HEK293T (cell line): Measurements from ENCODE around the gene SCMH1.

ENCODE experiments used
- BHLHE40 ChIP-seq: fragments of 450-650 bp; IDR thresholded peaks from 2 replicates; pipeline ENCODE4 v1.6.1; 2016; ENCODE audit warnings: mild to moderate bottlenecking, moderate library complexity, borderline replicate concordance
- CTBP1 ChIP-seq: fragments of 450-650 bp; IDR thresholded peaks from 2 replicates; pipeline ENCODE4 v1.6.1; 2016; ENCODE audit warnings: borderline replicate concordance
- FOXM1 ChIP-seq: fragments of 450-650 bp; IDR thresholded peaks from 2 replicates; pipeline ENCODE4 v1.6.1; 2017; ENCODE audit warnings: mild to moderate bottlenecking, borderline replicate concordance
- HDGF ChIP-seq: fragments of 450-650 bp; IDR thresholded peaks from 2 replicates; pipeline ENCODE4 v1.6.1; 2017; ENCODE audit warnings: antibody characterized with exemption, borderline replicate concordance
- SUZ12 ChIP-seq: fragments of 450-650 bp; IDR thresholded peaks from 2 replicates; pipeline ENCODE4 v1.6.1; 2016; ENCODE audit warnings: mild to moderate bottlenecking

GRCh38 chr1:41110736-41111135, 131.4 kb downstream of the SCMH1 start:
- no peak for TF ChIP-seq HDGF
- TF ChIP-seq FOXM1 = no peak
- no peak for TF ChIP-seq BHLHE40
- no peak for TF ChIP-seq CTBP1
- no peak for TF ChIP-seq SUZ12
